Endothelial cell (in vitro differentiated cells): Measurements from ENCODE around the gene C4BPA. TPM values are rescaled to one million over a fixed set of nuclear protein-coding genes. Genes with fewer than 3 reads are reported as not detected.

Experiments used
- DNase-seq: peaks from one replicate; pipeline ENCODE4 v3.0.0; 2021; ENCODE audit warnings: low spot score
- H3K27ac Mint-ChIP-seq: one replicate; pipeline ENCODE4 v1.8.0; 2021; ENCODE audit warnings: mixed read lengths, inconsistent platforms; ENCODE audit not compliant: unreplicated experiment
- H3K27me3 Mint-ChIP-seq: one replicate; pipeline ENCODE4 v1.8.0; 2021; ENCODE audit warnings: mild to moderate bottlenecking, moderate library complexity, mixed read lengths, inconsistent platforms; ENCODE audit not compliant: unreplicated experiment
- H3K36me3 Mint-ChIP-seq: one replicate; pipeline ENCODE4 v1.8.0; 2021; ENCODE audit warnings: mild to moderate bottlenecking, low read depth, mixed read lengths, inconsistent platforms; ENCODE audit not compliant: unreplicated experiment
- H3K4me1 Mint-ChIP-seq: one replicate; pipeline ENCODE4 v1.8.0; 2021; ENCODE audit warnings: mild to moderate bottlenecking, mixed read lengths, inconsistent platforms; ENCODE audit not compliant: unreplicated experiment
- H3K4me3 Mint-ChIP-seq: one replicate; pipeline ENCODE4 v1.8.0; 2021; ENCODE audit warnings: mild to moderate bottlenecking, mixed read lengths, inconsistent platforms; ENCODE audit not compliant: unreplicated experiment
- H3K9me3 Mint-ChIP-seq: one replicate; pipeline ENCODE4 v1.8.0; 2021; ENCODE audit warnings: mixed read lengths, inconsistent platforms; ENCODE audit not compliant: unreplicated experiment
- CTCF ChIP-seq: fragments of 200-600 bp; sonication (generic); IDR thresholded peaks from one replicate; pipeline ENCODE4 v1.5.0; 2021; ENCODE audit warnings: antibody characterized with exemption; ENCODE audit not compliant: unreplicated experiment
- total RNA-seq: library from RNA; stranded (reverse); fragmentation: NEBNext Ultra II Directional; extraction: Animal tissue kit (Norgen Biotek cat#: 25700); gene quantifications from one replicate; pipeline ENCODE4 v1.2.1, GENCODE V29; 2021; ENCODE audit not compliant: unreplicated experiment

C4BPA gene
- total RNA-seq, 1 donor from 2014 or later = not detected

DNA sequence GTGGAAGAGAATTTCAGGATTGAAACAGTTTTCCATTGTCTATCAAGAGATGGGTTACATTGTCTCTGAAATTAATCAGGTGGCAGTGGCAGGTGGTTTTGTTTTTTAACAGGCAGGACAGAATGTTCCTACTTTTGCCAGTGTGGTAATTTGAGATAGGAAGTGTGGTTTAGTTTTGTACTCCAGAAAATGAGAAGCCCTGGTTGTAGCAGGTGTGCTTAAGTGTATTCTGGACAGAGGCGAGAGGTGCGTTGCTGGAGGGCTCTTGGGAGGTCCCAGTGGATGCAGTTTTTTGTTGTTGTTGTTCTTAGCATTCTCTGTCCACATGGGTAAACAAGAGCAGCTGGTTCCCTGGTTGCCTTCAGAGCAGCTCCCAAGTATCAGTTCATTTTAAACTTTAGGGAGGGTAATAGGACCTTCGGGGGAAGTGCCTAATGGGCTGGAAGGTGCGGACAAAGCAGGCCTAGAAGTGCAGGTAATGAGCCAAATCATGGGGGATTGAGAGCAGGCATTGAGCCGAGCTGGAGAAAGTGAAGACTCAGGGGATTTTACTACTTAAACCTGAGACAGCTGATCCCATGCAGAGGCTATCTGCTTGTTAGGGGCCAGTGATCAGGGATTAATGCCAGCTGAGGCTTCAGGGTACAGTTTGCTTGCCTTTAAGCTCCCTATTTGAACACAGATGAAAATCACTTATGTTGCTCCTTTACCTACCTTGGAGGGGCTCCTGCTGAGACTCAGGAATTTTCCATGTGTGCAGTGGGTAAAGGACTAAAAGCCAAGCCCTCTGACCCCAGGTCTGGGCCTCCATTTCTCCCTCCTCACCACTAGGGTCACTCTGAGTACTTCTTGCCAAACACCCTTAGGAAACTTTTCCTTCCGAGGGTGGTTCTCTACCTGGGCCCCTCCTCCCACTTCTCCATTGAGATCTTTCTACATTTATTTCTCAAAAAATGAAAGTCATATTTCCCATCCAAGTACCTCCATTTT is 44.9 kb upstream of the C4BPA start:
- no peak overlapping the region for H3K27ac Mint-ChIP-seq

DNA sequence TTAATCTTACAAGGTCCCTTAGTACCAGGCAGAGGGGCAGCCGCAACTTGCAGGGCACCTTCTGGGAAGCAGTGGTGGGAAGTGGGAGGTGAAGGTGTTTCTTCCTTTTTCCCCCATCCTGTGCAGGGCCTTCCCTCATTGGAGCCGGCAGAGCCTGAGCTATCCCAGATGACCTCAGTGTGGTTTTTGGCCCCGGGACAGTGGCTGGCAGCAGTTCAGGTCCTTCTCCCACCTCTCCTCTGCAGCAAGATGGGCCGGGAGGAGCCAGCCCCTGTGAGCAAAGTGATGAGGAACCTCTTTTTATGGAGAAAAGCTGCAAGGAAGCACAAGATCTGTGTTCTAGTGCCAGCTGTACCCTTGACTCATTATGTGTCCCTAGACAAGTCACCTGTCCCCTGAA is 44.2 kb upstream of the C4BPA start:
- TF ChIP-seq CTCF = no peak
- Mint-ChIP-seq H3K9me3 (no peaks in the 10 kb centered on the region), H3K27me3 (no peaks in the 10 kb centered on the region), H3K4me3 (no peak overlapping the region), H3K36me3 (peaks cover 16% of the 10 kb centered on the region), H3K27ac (no peak overlapping the region), H3K4me1 (peaks cover 6% of the 10 kb centered on the region)
- no peak for DNase-seq

More for the DNA sequence above, 44.9 kb upstream of the C4BPA start:
- no peaks in the 10 kb centered on the region for H3K27me3 Mint-ChIP-seq
- H3K4me3 Mint-ChIP-seq = no peak overlapping the region
- no peak for TF ChIP-seq CTCF
- H3K9me3 Mint-ChIP-seq = no peaks in the 10 kb centered on the region
- peaks cover 6% of the 10 kb centered on the region for H3K4me1 Mint-ChIP-seq
- no peak for DNase-seq
- H3K36me3 Mint-ChIP-seq = peaks cover 16% of the 10 kb centered on the region

GRCh38 chr1:207060596-207060995 is 43.4 kb upstream of the C4BPA start:
- Mint-ChIP-seq H3K27ac (no peak overlapping the region), H3K4me3 (no peak overlapping the region), H3K4me1 (peaks cover 6% of the 10 kb centered on the region), H3K9me3 (no peaks in the 10 kb centered on the region), H3K27me3 (no peaks in the 10 kb centered on the region), H3K36me3 (peaks cover 16% of the 10 kb centered on the region)
- TF ChIP-seq CTCF = no peak
- no peak for DNase-seq

GRCh38 chr1:207062058-207062457 is 42.0 kb upstream of the C4BPA start:
- no peaks in the 10 kb centered on the region for H3K27me3 Mint-ChIP-seq
- no peaks in the 10 kb centered on the region for H3K4me1 Mint-ChIP-seq
- H3K4me3 Mint-ChIP-seq = no peak overlapping the region
- H3K9me3 Mint-ChIP-seq = no peaks in the 10 kb centered on the region
- no peak overlapping the region for H3K27ac Mint-ChIP-seq
- peaks cover 16% of the 10 kb centered on the region for H3K36me3 Mint-ChIP-seq
- no peak for TF ChIP-seq CTCF
- DNase-seq = no peak

DNA sequence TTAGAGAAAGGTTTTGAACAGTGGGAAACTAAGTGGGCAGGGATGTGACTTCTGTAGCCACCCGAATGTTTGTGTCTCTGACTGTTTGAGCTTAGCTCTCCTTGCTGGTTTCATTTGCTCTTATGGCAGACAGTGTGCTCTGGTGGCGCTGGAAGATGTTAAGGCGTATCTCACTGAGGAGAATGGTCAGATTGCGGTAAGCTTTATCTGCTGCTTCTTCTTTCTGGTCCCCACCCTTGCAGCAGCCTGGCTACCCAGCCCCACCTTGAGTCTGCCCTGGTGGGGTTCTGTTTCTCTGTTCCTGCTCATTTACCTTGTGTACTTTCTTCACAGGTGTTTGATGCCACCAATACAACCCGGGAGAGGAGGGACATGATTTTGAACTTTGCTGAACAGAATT is 41.0 kb upstream of the C4BPA start:
- H3K27me3 Mint-ChIP-seq = no peaks in the 10 kb centered on the region
- H3K4me3 Mint-ChIP-seq = no peak overlapping the region
- H3K4me1 Mint-ChIP-seq = no peaks in the 10 kb centered on the region
- no peak for TF ChIP-seq CTCF
- H3K9me3 Mint-ChIP-seq = no peaks in the 10 kb centered on the region
- H3K27ac Mint-ChIP-seq = no peak overlapping the region
- peaks cover 16% of the 10 kb centered on the region for H3K36me3 Mint-ChIP-seq
- DNase-seq = no peak
